HAP-1 (cell line): ENCODE data around the gene FKBP2.

Experiments used
- DNase-seq, 2 experiments: peaks; one replicate each; pipeline ENCODE4 v3.0.0-alpha.2; 2016 to 2020; ENCODE audit warnings: low spot score in 2 of 2
- H3K27me3 ChIP-seq: fragments of 250-450 bp; sonication (Bioruptor Pico); 2 replicates; pipeline ENCODE4 v1.5.1; 2020; ENCODE audit warnings: low read depth, mild to moderate bottlenecking, moderate library complexity
- H3K36me3 ChIP-seq: fragments of 250-450 bp; sonication (Bioruptor Pico); replicated peaks from 2 replicates; pipeline ENCODE4 v1.5.1; 2020; ENCODE audit warnings: mild to moderate bottlenecking
- H3K4me1 ChIP-seq: fragments of 250-450 bp; sonication (Bioruptor Pico); 2 replicates; pipeline ENCODE4 v1.5.1; 2020; ENCODE audit warnings: mild to moderate bottlenecking
- H3K4me3 ChIP-seq: fragments of 250-450 bp; sonication (Bioruptor Pico); 2 replicates; pipeline ENCODE4 v1.5.1; 2020; ENCODE audit warnings: mild to moderate bottlenecking, moderate library complexity
- H3K9me3 ChIP-seq: fragments of 250-450 bp; sonication (Bioruptor Pico); 2 replicates; pipeline ENCODE4 v1.5.1; 2020; ENCODE audit warnings: mild to moderate bottlenecking, moderate library complexity
- in situ Hi-C: fragments of 300-500 bp; cut with MboI; formaldehyde crosslinking; loops from 3 replicates; pipeline ENCODE4 v1.14.3; 2020; ENCODE audit warnings: low sequenced_read_pairs, inconsistent platforms, mixed read lengths

FKBP2 gene

DNA sequence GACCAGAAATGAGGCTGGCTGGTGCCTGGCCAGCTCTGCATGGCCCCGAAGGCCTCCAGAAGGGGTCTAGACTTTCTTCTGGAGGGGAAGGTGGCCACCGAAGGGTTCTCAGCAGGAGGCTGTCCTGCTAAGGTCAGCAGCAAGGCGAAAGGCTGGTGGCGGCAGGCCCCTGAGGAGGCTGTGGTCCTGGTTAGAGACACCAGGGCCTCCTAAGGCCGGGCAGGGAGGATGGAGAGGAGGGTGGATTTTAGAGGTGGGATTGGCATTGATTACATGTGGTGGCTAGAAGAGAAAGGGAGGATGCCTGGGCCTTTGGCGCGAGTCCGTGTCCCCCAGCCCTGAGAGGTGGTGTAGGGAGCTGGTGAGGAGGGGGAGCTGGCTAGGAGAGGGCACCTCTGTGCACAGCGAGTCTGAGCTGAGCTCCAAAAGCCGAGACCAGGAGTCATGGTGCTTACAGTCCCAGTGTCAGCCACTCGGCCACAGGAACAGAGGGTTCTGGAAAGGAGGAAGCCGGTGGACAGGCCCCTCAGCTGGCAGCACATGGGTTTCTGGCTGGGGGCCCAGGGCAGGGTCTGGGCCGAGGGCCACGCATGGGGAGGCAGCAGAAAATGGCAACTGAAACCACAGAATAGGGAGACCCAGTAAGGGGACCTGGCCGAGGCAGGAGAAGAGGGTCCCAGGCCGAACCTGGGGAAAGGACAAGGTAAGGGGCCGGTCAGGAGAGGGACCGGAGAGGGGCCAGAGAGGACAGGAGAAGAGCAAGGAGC, 31.9 kb upstream of the FKBP2 start:
- H3K4me1 ChIP-seq = no peaks in the 10 kb centered on the region
- peaks cover 38% of the 10 kb centered on the region for H3K36me3 ChIP-seq
- no peaks in the 10 kb centered on the region for H3K27me3 ChIP-seq
- H3K4me3 ChIP-seq = no peak overlapping the region
- no peaks in the 10 kb centered on the region for H3K9me3 ChIP-seq
- no peak for DNase-seq
- in situ Hi-C loops = no loop called here

GRCh38 chr11:64209563-64209843, 31.4 kb upstream of the FKBP2 start:
- DNase-seq = no peak
- H3K4me3 ChIP-seq = no peak overlapping the region
- H3K36me3 ChIP-seq = peaks cover 33% of the 10 kb centered on the region
- in situ Hi-C loops = no loop called here
- H3K27me3 ChIP-seq = no peaks in the 10 kb centered on the region
- no peaks in the 10 kb centered on the region for H3K9me3 ChIP-seq
- no peaks in the 10 kb centered on the region for H3K4me1 ChIP-seq

DNA sequence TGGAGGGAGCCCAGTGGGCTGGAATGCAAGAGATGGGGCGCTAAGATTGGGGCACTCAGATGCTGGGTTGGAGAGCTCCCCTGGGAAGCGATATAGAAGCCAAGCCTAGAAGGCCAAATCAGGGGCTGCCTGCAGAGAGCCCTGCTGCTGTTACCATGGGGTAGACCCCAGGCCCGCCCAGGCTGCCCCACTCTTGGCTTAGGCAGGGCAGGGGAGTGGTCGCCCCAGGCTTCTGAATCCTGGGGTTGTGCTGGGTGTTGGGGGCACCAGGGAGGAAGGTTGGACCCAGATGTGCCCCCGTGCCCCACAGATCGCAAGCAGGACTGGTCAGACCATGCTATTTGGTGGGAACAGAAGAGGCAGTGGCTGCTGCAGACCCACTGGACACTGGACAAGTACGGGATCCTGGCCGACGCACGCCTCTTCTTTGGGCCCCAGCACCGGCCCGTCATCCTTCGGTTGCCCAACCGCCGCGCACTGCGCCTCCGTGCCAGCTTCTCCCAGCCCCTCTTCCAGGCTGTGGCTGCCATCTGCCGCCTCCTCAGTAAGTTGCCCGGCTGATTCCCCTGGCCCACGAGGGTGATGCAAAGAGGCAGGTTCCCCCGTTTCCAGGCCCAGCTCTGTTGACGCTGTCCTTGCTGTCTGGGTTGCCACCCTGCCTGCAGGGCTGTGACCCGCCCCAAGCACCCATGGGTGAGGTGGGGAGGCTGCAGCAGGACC, 30.4 kb upstream of the FKBP2 start:
- in situ Hi-C loops = no loop called here
- H3K27me3 ChIP-seq = no peaks in the 10 kb centered on the region
- no peaks in the 10 kb centered on the region for H3K9me3 ChIP-seq
- H3K4me3 ChIP-seq = no peak overlapping the region
- H3K36me3 ChIP-seq = peaks cover 23% of the 10 kb centered on the region
- no peaks in the 10 kb centered on the region for H3K4me1 ChIP-seq
- DNase-seq = no peak

DNA sequence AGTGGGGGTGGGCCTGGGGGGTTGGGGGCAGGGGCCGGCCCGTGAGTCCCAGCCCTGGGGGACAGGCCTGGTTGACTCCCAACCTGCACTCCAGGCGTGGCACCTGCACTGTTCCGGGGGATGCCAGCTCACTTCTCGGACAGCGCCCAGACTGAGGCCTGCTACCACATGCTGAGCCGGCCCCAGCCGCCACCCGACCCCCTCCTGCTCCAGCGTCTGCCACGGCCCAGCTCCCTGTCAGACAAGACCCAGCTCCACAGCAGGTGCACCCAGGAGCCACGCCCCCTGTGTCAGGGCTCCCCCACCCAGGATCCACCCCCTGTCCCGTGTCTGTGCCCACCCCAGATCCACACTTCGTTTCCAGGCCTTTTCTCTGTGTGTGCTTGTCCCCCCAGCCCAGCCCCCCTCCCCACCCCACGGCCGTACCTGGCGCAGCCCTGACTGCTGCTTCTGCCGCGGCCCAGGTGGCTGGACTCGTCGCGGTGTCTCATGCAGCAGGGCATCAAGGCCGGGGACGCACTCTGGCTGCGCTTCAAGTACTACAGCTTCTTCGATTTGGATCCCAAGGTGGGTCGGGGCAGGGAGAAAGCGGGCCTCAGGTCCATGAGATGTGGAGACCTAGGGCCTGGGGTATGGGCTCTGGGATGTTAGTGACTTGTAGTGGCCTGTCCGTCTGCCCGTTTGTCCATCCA, 29.6 kb upstream of the FKBP2 start:
- no peak for DNase-seq
- no peaks in the 10 kb centered on the region for H3K9me3 ChIP-seq
- no peak overlapping the region for H3K4me3 ChIP-seq
- no peaks in the 10 kb centered on the region for H3K4me1 ChIP-seq
- in situ Hi-C loops = no loop called here
- H3K36me3 ChIP-seq = peaks cover 15% of the 10 kb centered on the region
- no peaks in the 10 kb centered on the region for H3K27me3 ChIP-seq

GRCh38 chr11:64216879-64217278, 24.0 kb upstream of the FKBP2 start:
- Histone ChIP-seq H3K36me3 (peaks cover 4% of the 10 kb centered on the region; the same call in 1 of the 2 replicates), H3K27me3 (no peaks in the 10 kb centered on the region), H3K4me3 (no peak overlapping the region), H3K4me1 (no peaks in the 10 kb centered on the region), H3K9me3 (no peaks in the 10 kb centered on the region)
- no peak for DNase-seq
- in situ Hi-C loops = no loop called here

- H3K27me3 ChIP-seq = no peaks in the 10 kb centered on the region
- in situ Hi-C loops = no loop called here
- no peak overlapping the region for H3K4me3 ChIP-seq
- no peak for DNase-seq
- peaks cover 11% of the 10 kb centered on the region for H3K36me3 ChIP-seq
- H3K4me1 ChIP-seq = no peaks in the 10 kb centered on the region
- no peaks in the 10 kb centered on the region for H3K9me3 ChIP-seq
These were observed 22.1 kb upstream of the FKBP2 start for GRCh38 chr11:64218628-64219353.

GRCh38 chr11:64219354-64219684, 21.6 kb upstream of the FKBP2 start:
- H3K4me3 ChIP-seq = no peak overlapping the region
- no peaks in the 10 kb centered on the region for H3K27me3 ChIP-seq
- peaks cover 13% of the 10 kb centered on the region for H3K36me3 ChIP-seq
- no peaks in the 10 kb centered on the region for H3K9me3 ChIP-seq
- no peaks in the 10 kb centered on the region for H3K4me1 ChIP-seq
- no peak for DNase-seq
- in situ Hi-C loops = no loop called here

DNA sequence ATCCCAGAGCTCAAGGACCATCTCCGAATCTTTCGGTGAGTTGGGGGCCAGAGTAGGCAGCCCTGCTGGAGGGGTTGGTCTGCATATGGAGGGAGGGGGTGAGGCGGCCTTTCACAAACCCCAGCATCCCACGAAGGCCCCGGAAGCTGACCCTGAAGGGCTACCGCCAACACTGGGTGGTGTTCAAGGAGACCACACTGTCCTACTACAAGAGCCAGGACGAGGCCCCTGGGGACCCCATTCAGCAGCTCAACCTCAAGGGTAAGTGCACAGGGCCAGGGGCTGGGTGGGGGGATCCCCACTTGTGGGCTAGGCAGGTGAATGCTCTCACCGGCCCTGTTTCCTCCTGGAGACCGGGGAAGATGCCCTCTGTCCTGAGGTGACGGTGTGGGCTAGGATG, 21.1 kb upstream of the FKBP2 start:
- no peaks in the 10 kb centered on the region for H3K27me3 ChIP-seq
- no peaks in the 10 kb centered on the region for H3K4me1 ChIP-seq
- H3K36me3 ChIP-seq = peaks cover 13% of the 10 kb centered on the region
- in situ Hi-C loops = no loop called here
- DNase-seq = no peak
- no peaks in the 10 kb centered on the region for H3K9me3 ChIP-seq
- no peak overlapping the region for H3K4me3 ChIP-seq

- Histone ChIP-seq H3K9me3 (no peaks in the 10 kb centered on the region), H3K4me1 (peaks cover 2% of the 10 kb centered on the region; the same call in 1 of the 2 replicates), H3K4me3 (no peak overlapping the region), H3K27me3 (no peaks in the 10 kb centered on the region), H3K36me3 (peaks cover 13% of the 10 kb centered on the region)
- in situ Hi-C loops = no loop called here
- no peak for DNase-seq
These were observed 20.6 kb upstream of the FKBP2 start for GRCh38 chr11:64220271-64220670.

GRCh38 chr11:64220798-64221197, 20.1 kb upstream of the FKBP2 start:
- Histone ChIP-seq H3K36me3 (peaks cover 13% of the 10 kb centered on the region), H3K27me3 (no peaks in the 10 kb centered on the region), H3K9me3 (no peaks in the 10 kb centered on the region), H3K4me3 (no peak overlapping the region), H3K4me1 (peaks cover 3% of the 10 kb centered on the region; the same call in 1 of the 2 replicates)
- in situ Hi-C loops = no loop called here
- DNase-seq = no peak

DNA sequence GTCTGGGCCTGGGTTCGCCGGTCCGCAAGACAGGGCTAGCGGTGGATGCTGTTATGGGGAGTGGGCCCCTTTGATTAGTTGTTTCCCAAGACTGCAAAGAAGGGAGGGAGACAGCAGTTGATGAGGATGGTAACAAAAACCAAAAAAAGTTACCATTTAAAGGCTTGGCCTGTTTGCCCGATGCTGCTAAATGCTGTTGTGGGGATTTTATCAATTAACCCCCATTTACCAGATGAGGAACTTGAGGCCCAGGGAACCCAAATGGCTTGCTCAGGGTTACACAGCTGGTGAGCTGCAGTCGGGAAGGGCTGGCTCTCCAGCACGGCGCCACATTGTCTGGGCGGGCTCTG, 18.3 kb upstream of the FKBP2 start:
- H3K4me1 ChIP-seq = peaks cover 3% of the 10 kb centered on the region; the same call in 1 of the 2 replicates
- in situ Hi-C loops = no loop called here
- no peak for DNase-seq
- no peaks in the 10 kb centered on the region for H3K9me3 ChIP-seq
- peaks cover 13% of the 10 kb centered on the region for H3K36me3 ChIP-seq
- no peaks in the 10 kb centered on the region for H3K27me3 ChIP-seq
- H3K4me3 ChIP-seq = no peak overlapping the region

GRCh38 chr11:64223001-64223651, 17.8 kb upstream of the FKBP2 start:
- Histone ChIP-seq H3K27me3 (no peaks in the 10 kb centered on the region), H3K4me3 (no peak overlapping the region), H3K36me3 (peaks cover 13% of the 10 kb centered on the region), H3K4me1 (peaks cover 3% of the 10 kb centered on the region; the same call in 1 of the 2 replicates), H3K9me3 (no peaks in the 10 kb centered on the region)
- DNase-seq = no peak
- in situ Hi-C loops = no loop called here

DNA sequence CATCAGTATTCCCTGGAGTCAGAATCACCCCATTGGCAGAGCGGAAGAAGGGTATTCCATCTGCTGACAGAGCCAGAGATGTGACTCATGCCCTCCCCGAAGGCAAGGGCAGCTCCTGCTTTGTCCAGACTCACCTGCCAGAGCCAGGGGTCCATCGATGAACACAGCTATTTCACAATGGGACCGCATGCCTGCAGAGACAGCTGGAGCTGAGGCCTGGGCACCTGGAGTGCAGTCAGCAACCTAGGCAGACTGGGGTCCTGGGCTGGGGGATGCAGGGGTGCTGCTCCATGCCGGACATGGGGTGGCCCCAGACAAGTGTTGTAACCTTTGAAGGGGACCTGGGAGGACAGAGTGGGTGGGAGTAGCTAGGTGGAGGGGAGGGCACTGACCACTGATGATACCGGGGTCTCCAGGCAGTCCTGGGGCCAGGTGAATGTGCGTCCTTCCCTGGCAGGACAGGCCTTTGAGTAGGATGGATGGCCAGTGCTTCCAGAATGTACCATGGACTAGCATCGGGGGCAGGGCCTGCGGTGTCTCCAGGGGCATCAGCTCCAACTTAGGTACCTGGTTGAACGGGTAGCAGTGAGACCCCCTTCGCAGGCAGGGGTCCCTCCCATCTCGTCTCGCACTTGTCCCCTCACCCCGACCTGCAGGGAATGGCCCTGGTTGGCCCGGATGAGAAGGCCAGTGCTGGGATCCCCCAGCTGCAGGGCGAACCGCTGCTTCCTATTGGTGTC, 16.6 kb upstream of the FKBP2 start:
- H3K4me3 ChIP-seq = no peak overlapping the region
- no peak for DNase-seq
- peaks cover 13% of the 10 kb centered on the region for H3K36me3 ChIP-seq
- no peaks in the 10 kb centered on the region for H3K9me3 ChIP-seq
- H3K27me3 ChIP-seq = no peaks in the 10 kb centered on the region
- in situ Hi-C loops = no loop called here
- H3K4me1 ChIP-seq = peaks cover 3% of the 10 kb centered on the region; the same call in 1 of the 2 replicates
